HuH-7 (cell line): ENCODE data around the gene VEGFA.

Experiments
- DNase-seq: peaks from one replicate; pipeline ENCODE4 v3.0.0; 2011; ENCODE audit warnings: low spot score

VEGFA gene

DNA sequence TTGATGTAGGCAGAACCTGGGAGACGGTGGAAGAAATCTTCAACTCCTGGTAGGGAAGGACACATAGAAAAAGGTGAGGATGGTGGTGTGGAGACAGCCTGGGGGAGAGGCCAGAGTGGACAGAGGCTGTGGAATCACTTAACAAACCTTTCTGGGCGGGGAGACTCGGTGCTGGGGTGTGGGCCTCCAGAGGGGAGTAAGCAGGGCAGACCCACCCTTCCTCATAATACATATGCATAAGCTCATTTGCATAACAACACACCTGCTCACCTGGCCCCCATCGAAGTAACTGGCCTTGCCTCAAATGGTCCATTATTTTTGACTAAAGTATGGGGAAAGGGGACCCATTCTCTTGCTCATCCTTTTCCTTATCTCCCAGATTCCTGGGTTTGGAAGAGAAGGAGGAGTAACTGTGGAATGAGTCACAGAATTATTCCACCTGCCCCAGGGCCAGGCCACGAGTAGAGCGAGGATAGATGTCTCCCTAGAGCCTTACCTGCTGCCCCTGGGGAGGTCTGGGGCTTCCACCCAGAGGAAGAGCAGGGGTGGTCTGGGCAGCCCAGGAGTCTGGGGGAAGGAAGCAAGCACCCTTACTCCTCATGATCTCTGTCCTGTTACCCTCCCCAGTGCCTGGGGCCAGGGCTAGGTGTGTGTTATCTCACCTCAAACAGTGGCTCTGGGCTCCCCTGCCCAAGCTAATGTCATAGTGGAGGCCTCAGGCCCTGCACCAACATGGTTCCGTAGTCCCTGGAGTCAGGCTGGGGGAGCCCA is 10.7 kb upstream of the VEGFA start:
- no peak for DNase-seq

DNA sequence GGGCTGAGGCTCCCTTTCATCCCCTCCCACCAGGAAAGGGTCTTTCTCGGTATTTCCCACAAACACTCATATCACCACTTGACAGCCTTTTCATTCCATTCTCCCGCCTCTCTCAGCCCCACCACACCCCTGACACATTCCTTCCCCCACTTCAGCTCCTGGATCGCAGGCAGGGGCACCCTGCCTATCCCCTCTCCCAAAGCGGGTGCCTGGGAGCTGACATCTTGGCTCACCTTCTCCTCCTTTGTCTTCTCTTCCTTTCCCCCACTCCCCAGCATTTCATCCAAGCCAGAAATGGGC is 10.2 kb upstream of the VEGFA start:
- DNase-seq = no peak

DNA sequence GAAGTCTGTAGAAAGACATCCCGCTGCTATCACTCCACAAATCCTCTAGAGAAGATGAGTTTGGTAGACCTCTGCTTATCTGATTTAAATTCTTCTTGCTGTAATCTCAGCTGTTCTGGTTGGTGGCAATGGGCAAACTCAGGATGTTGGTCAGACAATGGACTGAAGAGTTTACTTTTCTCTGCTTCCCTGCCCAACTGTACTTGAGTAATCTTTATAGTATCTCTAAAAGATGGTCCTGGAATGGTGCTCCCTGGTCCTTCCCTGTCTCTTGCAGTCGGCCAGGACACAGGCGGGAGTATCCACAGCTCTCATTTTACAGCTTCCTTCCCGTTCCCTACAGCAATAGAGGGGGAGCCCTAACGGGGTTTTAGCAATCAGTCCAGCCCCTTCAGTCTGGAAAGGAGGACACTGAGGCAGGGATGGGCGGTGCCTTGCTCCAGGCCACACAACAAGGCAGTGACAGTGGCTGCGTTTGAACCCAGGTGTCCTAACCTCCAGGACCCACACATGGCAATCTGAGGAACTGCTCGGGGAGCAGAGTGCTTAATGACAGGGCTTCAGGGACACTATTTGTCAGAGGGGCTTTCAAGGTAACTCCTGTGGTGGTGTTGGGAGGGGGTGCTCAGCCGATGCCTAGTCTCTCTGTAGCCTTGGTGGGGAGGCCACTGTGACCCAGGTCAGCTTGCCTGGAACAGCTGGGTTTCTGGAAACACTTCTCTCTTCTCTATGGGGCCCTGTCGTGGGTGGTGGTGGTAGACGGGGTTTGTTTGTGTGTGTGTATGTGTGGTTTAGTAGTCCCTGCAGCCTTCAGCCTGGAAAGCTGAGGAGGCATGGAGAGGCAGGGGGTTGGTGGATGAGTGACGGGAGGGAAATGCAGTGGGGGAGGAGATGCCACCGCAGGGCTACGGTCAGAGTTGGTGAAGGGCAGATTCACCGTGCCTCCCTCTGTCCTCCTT is 9.5 kb upstream of the VEGFA start:
- DNase-seq = no peak

DNA sequence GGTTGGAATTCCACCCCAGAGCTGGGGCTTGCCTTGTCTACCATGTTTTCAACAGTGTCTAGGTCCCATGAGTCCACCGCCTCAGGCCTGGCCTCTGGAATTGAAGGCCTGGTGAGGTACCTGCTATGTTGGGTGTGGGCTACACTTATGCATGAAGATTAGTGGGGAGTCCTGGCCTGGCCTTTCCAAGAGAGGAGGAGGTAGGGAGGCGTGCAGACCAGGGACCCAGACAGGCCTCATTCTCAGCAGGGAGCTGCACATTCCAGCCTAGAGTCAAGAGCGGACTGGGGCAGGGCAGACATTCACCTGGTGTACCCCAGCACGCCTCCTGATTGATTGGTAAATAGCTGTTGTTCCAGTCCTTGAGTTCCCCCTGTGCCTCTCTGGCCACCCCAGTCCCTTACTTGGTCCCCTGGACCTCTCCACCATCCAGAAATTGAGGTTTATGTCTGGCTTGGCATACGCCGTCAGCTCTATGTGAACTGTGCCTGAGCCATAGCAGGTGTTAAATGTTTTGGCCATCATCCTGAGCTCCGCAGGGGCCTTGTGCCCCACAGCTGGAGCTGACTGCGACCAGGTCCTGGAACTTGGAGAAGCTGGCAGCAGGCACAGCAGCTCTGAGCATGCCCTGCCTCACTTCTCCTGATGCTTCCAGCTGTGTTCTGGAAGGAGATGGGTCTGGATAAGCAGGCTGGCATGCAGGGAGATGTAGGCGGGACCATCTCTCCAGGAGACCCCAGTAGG is 8.2 kb upstream of the VEGFA start:
- no peak for DNase-seq

DNA sequence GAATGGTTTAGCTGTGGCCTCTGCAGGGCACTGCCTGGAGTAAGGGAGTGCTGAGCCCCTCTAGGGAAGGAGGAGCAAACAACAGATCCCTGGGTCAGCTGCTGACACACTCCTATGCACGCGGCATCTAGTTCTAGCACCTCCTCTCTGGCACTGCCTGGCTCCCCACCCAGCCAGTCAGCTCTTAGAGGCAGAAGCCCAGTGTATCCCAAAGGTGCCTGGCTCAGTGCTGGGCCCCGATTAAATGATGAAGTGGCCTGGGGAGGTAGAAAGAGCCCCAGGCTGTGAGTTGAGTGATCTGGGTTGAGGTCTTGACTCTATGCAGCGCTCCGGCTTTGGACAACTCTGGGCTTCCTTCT is 7.6 kb upstream of the VEGFA start:
- no peak for DNase-seq

DNA sequence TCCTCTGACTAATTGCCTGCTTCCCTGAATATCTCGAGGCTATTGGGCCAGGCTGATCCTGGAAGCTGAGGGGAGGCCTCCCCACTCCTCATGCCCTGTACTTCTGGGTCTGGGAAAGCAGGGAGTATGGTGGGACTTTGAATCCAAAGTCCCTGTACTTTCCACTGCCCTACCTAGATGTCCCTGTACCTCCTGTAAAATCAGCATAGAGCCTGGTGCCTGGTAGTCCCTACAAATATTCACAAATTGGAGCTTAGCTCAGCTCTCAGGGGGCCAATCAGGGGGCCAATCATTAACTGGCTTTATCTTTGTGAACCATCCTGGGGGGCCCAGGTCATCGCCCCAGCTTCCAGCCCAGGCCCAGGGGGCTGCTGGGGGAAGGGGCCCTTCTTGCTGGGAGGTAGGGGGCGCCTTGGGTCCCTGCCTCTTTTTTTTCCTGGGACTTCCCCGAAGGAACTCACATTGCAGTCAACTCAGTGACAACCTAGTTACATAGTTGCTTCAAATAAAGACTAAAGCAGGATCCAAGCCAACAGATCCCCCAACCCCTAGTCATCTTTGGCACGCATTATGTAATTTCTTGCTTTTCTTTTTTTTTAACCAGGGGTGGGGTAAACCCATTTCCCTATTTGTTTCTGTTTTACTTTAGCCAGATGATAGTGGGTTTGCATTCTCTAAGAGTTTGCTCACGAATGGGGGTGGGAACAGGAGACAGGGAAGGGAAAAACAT is 6.9 kb upstream of the VEGFA start:
- no peak for DNase-seq

DNA sequence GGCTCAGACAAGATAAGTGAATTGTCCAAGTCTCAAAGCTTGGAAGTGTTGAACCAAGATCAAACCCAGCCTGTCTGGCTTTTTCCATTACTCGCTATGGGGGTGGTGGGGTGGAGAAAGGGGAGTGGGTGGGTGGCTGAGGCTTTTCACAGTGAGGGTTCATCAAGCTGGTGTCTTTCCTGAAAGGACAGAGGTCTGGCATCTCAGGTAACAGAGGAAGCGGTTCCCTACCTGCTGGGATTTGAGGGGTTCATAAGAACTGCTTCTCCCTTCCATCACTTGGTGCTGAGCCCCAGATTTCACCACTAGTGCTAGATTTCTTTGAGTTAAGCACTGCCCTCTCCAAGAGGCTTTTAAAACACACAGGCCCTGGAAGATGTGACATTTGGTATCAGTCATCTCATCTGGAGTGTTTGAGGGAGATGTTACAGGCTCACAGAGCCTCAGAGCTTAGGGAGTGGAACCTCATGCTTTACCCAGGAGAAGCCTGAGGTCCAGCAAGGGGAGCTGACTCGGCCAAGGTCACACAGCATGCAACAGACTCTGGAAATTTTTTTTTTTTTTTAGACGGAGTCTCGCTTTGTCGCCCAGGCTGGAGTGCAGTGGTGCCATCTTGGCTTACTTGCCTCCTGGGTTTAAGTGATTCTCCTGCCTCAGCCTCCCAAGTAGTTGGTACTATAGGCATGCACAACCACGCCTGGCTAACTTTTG is 6.0 kb upstream of the VEGFA start:
- DNase-seq = no peak

DNA sequence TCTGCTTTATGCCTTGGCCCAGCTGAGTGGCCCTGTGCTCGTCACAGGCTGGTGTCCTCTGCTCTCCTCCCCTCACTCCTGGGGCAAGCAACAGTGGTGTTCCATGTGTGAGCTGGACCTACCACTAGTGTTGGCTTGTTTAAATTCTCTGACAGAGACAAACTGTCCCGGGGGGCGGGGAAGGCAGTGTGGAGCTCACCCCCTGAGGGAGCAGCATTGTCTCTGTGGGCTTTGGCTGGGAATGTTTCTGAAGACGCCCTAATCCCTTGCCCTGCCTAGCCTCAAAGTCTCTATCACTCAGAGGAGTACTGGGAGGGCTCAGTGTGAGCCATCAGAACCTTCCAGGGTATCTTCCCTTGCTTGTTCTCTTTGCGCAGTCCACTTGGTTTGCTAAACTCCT is 5.2 kb upstream of the VEGFA start:
- no peak for DNase-seq

DNA sequence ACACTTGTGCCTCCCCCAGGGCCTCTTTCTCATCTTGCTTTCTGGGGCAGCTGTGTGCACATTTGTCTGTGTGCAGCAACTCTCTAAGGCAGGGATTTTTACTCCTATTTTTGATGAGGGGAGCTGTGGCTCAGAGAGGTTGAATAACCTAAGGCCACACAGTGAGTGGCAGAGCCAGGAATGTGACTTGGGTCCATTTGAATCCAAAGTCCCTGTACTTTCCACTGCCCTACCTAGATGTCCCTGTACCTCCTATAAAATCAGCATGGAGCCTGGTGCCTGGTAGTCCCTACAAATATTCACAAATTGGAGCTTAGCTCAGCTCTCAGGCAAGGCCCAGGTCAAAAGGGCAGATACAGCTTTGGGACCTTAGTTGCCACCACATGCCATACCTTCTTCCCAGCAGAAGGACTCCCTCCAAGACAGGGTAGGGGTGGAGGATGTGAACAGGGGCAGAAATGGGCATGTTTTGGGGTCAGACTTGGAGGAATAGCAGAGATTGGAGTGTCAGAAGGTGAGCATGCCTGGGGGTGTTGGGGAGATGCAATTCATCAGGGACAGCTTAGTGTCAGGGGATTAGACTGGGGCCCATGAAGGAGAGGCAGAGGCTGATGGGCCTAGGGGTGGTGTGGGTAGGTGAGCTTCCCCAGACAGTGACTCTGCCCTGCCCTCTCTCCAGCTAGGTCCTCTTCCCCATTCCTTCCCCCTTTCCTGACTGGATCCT is 4.1 kb upstream of the VEGFA start:
- no peak for DNase-seq

DNA sequence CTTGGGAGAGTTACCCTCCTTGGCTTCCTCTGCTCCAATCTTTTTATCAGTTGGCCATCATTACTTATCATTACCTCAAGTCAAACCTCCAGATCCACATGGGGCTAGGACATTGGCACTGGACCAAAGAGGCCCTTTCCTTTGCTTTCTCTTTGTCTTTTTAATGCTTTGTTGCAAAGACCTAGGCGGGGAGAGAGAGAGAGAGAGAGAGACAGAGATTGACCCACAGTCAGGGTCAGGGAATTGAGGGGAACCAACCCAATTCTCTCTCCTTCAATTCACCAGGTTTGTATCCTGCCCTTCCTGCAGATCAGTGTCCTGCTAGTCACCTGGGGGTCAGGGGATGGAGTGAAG is 3.5 kb upstream of the VEGFA start:
- DNase-seq = no peak

DNA sequence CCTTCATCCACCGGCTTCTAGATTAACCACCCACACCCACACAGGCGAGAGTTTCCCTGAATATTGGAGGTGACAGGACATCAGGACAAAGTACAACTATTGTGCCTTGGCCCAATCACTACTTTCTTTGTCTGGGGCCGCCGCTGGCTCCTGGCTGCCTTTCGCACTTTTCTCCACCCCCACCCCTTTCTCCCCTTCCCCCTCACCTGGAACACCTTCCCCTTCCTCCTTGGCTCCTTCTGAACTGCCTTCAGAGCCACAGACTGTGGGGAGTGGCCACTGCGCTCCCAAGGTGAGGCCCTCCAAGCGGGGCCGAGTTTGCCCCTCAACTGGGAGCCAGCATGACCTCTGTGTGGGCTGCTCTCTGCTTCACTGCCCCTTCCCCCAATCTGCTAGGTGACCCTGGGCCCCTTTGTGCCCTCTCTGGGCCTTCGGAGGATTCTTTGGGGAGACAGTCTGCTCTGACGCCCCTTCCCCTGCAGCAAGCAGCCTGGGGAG is 3.0 kb upstream of the VEGFA start:
- DNase-seq = no peak

DNA sequence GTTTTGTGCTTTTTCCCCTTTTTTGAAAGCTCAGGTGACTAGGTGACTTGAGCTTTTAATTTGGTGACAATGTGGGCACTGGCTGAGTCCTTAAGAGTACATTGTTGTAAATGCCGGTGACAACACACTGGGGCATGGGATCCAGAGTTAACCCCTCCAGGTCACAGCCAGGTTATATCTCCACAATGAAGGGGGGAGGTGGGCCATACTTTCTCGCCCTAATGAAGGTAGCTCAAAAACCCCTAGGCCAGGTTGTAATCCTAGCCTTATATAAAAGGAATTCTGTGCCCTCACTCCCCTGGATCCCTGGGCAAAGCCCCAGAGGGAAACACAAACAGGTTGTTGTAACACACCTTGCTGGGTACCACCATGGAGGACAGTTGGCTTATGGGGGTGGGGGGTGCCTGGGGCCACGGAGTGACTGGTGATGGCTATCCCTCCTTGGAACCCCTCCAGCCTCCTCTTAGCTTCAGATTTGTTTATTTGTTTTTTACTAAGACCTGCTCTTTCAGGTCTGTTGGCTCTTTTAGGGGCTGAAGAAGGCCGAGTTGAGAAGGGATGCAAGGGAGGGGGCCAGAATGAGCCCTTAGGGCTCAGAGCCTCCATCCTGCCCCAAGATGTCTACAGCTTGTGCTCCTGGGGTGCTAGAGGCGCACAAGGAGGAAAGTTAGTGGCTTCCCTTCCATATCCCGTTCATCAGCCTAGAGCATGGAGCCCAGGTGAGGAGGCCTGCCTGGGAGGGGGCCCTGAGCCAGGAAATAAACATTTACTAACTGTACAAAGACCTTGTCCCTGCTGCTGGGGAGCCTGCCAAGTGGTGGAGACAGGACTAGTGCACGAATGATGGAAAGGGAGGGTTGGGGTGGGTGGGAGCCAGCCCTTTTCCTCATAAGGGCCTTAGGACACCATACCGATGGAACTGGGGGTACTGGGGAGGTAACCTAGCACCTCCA is 2.2 kb upstream of the VEGFA start:
- DNase-seq = no peak

DNA sequence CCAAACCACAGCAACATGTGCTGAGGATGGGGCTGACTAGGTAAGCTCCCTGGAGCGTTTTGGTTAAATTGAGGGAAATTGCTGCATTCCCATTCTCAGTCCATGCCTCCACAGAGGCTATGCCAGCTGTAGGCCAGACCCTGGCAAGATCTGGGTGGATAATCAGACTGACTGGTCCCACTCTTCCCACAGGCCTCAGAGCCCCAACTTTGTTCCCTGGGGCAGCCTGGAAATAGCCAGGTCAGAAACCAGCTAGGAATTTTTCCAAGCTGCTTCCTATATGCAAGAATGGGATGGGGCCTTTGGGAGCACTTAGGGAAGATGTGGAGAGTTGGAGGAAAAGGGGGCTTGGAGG is 1.5 kb upstream of the VEGFA start:
- no peak for DNase-seq

DNA sequence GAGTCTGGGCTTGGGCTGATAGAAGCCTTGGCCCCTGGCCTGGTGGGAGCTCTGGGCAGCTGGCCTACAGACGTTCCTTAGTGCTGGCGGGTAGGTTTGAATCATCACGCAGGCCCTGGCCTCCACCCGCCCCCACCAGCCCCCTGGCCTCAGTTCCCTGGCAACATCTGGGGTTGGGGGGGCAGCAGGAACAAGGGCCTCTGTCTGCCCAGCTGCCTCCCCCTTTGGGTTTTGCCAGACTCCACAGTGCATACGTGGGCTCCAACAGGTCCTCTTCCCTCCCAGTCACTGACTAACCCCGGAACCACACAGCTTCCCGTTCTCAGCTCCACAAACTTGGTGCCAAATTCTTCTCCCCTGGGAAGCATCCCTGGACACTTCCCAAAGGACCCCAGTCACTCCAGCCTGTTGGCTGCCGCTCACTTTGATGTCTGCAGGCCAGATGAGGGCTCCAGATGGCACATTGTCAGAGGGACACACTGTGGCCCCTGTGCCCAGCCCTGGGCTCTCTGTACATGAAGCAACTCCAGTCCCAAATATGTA is 957 bp upstream of the VEGFA start:
- no peak for DNase-seq

DNA sequence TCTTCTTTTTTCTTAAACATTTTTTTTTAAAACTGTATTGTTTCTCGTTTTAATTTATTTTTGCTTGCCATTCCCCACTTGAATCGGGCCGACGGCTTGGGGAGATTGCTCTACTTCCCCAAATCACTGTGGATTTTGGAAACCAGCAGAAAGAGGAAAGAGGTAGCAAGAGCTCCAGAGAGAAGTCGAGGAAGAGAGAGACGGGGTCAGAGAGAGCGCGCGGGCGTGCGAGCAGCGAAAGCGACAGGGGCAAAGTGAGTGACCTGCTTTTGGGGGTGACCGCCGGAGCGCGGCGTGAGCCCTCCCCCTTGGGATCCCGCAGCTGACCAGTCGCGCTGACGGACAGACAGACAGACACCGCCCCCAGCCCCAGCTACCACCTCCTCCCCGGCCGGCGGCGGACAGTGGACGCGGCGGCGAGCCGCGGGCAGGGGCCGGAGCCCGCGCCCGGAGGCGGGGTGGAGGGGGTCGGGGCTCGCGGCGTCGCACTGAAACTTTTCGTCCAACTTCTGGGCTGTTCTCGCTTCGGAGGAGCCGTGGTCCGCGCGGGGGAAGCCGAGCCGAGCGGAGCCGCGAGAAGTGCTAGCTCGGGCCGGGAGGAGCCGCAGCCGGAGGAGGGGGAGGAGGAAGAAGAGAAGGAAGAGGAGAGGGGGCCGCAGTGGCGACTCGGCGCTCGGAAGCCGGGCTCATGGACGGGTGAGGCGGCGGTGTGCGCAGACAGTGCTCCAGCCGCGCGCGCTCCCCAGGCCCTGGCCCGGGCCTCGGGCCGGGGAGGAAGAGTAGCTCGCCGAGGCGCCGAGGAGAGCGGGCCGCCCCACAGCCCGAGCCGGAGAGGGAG is 580 bp downstream of the VEGFA start:
- no peak for DNase-seq

DNA sequence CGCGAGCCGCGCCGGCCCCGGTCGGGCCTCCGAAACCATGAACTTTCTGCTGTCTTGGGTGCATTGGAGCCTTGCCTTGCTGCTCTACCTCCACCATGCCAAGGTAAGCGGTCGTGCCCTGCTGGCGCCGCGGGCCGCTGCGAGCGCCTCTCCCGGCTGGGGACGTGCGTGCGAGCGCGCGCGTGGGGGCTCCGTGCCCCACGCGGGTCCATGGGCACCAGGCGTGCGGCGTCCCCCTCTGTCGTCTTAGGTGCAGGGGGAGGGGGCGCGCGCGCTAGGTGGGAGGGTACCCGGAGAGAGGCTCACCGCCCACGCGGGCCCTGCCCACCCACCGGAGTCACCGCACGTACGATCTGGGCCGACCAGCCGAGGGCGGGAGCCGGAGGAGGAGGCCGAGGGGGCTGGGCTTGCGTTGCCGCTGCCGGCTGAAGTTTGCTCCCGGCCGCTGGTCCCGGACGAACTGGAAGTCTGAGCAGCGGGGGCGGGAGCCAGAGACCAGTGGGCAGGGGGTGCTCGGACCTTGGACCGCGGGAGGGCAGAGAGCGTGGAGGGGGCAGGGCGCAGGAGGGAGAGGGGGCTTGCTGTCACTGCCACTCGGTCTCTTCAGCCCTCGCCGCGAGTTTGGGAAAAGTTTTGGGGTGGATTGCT is 1.3 kb downstream of the VEGFA start:
- DNase-seq = no peak

DNA sequence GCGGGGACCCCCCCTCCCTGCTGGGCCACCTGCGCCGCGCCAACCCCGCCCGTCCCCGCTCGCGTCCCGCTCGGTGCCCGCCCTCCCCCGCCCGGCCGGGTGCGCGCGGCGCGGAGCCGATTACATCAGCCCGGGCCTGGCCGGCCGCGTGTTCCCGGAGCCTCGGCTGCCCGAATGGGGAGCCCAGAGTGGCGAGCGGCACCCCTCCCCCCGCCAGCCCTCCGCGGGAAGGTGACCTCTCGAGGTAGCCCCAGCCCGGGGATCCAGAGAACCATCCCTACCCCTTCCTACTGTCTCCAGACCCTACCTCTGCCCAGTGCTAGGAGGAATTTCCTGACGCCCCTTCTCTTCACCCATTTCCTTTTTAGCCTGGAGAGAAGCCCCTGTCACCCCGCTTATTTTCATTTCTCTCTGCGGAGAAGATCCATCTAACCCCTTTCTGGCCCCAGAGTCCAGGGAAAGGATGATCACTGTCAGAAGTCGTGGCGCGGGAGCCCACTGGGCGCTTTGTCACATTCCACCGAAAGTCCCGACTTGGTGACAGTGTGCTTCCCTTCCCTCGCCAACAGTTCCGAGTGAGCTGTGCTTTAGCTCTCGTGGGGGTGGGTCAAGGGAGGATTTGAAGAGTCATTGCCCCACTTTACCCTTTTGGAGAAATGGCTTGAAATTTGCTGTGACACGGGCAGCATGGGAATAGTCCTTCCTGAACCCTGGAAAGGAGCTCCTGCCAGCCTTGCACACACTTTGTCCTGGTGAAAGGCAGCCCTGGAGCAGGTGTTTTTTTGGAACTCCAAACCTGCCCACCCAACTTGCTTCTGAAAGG is 2.1 kb downstream of the VEGFA start:
- no peak for DNase-seq
